GM19467 (cell line): ENCODE measurements around the gene TRPC6.
"Not testable (repeated sequence)": the region's sequence is repeated elsewhere in the genome, so short reads cannot be mapped to it uniquely, and the experiment has no call there.

Experiments
- ATAC-seq: cut with Tn5 transposase; IDR thresholded peaks from one replicate; pipeline ENCODE4 v1.9.1; 2021; ENCODE audit warnings: mild to moderate bottlenecking, moderate library complexity; ENCODE audit not compliant: unreplicated experiment

TRPC6 gene

GRCh38 chr11:101456812-101457211, 127.0 kb downstream of the TRPC6 start:
- no peak for ATAC-seq

- ATAC-seq, result no peak
Measured at GRCh38 chr11:101453682-101454081, 130.1 kb downstream of the TRPC6 start.

GRCh38 chr11:101448881-101449442, 134.8 kb downstream of the TRPC6 start:
- ATAC-seq, result no peak

GRCh38 chr11:101446726-101447125, 137.1 kb downstream of the TRPC6 start:
- no peak for ATAC-seq

- ATAC-seq, result no peak
Measured at GRCh38 chr11:101446238-101446637, 137.6 kb downstream of the TRPC6 start.

- no peak for ATAC-seq
Measured at GRCh38 chr11:101445761-101446160, 138.0 kb downstream of the TRPC6 start.

- ATAC-seq, result no peak
Measured at GRCh38 chr11:101444851-101445250, 139.0 kb downstream of the TRPC6 start.

GRCh38 chr11:101444164-101444563, 139.6 kb downstream of the TRPC6 start:
- no peak for ATAC-seq

GRCh38 chr11:101442936-101443521, 140.8 kb downstream of the TRPC6 start:
- ATAC-seq, result no peak

- no peak for ATAC-seq
Measured at GRCh38 chr11:101442171-101442570, 141.6 kb downstream of the TRPC6 start.

GRCh38 chr11:101441747-101442146, 142.1 kb downstream of the TRPC6 start:
- no peak for ATAC-seq

- no peak for ATAC-seq
Measured at GRCh38 chr11:101439488-101439887, 144.3 kb downstream of the TRPC6 start.

GRCh38 chr11:101438708-101439107, 145.1 kb downstream of the TRPC6 start:
- not testable (repeated sequence) for ATAC-seq

GRCh38 chr11:101438126-101438525, 145.7 kb downstream of the TRPC6 start:
- ATAC-seq, result no peak

GRCh38 chr11:101436511-101437142, 147.2 kb downstream of the TRPC6 start:
- no peak for ATAC-seq

- no peak for ATAC-seq
Measured at GRCh38 chr11:101435408-101435973, 148.3 kb downstream of the TRPC6 start.

GRCh38 chr11:101434026-101434643, 149.7 kb downstream of the TRPC6 start:
- no peak for ATAC-seq

GRCh38 chr11:101433151-101433550, 150.7 kb downstream of the TRPC6 start:
- no peak for ATAC-seq

GRCh38 chr11:101429703-101430540, 153.9 kb downstream of the TRPC6 start:
- ATAC-seq, result no peak

- peak; percentile 63 for ATAC-seq
Measured at GRCh38 chr11:101428918-101429317, 154.9 kb downstream of the TRPC6 start.

- ATAC-seq, result no peak
Measured at GRCh38 chr11:101407324-101407723, 176.5 kb downstream of the TRPC6 start.
